LHCN-M2 (cell line): ENCODE results near the gene FASTKD3. TPM values are rescaled to one million over a fixed set of nuclear protein-coding genes. Genes with fewer than 3 reads are reported as not detected.

ENCODE experiments used
- DNase-seq: peaks from one replicate; pipeline ENCODE4 v3.0.0-alpha.2; 2012; ENCODE audit warnings: low read depth
- total RNA-seq: library from RNA; depleted of rRNA; stranded (reverse); fragments of >200 nt; gene quantifications from 2 replicates; pipeline ENCODE4 v1.2.3, GENCODE V29; 2014

Gene FASTKD3
- total RNA-seq, 1 experiment from 2014 or later = 12.5 TPM

DNA sequence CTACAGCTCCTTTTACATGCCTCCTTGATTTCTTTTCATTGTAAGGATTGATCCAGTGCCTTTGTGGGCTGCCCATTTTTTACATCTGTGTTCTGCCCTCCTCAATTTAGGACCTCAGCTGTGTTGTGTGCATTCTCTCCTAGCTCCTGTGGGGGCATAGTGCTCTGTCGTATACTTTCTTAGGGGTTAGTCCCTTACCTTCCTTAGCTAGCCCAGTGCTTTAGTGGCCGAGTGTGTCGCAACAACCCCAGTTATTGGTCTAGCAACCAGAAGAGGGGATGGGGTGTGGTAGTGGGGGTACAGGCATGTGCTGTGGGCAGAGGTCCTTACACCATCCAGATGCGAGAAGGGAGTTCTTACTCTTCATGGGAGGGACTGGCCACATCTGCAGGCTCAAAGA, 12.3 kb upstream of the FASTKD3 start:
- DNase-seq = no peak

DNA sequence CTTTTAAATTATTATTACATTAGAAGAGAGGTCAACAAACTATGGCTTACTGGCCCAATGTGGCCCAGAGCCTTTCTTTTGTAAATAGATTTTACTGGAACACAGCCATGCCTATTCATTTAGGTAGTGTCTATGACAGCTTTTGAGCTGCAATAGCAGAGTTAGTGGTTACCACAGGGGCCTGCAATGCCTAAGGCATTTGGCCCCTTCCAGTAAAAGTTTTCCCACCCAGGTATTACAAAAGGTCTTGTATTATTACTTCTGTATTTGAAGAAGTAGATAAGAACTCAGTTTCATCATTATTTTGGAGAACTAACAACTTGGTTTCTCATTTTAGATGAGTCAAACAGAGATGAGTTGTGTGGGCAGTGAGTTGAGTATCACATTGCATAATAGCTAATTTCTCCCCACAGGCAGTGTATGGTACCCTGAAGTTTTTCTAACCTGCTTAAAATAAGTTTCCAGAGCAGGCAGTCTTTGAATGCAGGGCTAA, 9.6 kb upstream of the FASTKD3 start:
- peak; percentile 53 for DNase-seq

DNA sequence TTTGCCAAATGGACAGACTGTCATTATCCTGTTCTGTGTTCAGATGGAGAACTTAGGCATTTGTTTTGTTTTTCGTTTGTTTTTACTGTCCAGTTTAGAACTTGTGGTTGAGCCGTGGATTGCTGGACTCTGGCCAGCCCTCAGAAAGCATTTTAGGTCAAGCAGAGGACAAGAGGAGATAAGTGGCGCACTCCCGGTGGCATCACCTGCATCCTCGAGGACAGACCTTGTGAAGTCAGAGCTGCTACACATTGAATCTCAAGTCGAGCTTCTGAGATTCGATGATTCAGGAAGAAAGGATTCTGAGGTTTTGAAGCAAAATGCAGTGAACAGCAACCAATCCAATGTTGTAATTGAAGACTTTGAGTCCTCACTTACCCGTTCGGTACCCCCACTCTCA, 9.0 kb upstream of the FASTKD3 start:
- DNase-seq = peak; percentile 20

DNA sequence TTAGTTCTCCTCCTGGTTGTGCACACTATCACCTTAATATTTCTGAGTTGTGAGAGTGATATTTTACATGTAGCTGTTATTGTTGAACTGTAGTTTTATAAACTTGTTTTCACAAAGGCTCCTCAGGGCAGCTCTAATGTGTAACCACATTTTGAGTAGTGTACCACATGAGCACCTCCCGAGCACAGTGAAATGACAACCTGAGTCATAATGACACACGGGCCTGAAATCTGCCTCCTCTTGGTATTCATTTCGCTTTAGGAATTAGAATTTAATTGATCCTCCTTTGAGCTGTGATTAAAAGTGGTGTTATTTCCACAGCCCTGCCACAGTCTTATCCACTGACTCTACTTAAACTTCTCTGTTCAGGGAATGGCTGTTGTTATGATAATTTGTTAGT, 8.0 kb upstream of the FASTKD3 start:
- DNase-seq = peak; percentile 72

DNA sequence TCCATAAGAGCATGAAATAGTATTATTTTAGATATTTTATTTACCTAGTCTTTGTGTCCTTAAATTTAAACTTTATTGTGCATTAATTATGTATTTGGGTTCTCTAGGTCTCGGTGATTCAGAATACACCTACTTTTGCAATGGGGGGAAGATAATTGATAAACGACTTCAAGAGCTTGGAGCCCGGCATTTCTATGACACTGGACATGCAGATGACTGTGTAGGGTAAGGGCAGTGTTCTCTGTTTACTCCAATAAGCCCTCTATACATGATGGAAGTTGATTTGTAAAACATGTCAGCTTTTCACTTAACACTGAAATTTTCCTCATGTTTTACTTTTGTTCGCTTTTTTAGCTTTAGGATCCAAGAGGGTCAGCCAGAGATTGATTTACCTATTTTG, 6.3 kb upstream of the FASTKD3 start:
- DNase-seq = no peak

DNA sequence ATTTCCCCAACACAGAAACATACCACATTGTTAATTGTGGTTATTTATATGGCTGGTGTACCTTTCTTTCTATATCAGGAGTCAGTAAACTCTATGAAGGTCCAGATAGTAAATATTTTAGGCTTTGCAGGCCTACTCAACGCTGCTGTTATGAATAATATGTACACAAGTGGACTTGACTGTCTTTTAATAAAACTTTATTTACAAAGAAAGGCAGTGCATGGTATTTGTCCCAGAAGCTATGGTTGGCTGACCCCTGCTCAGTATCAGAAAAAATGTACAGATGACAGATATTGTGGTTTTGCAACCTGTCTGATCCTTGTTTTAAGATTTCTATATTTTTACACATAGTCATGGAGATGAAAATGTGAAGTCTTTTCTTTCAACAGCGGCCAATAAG, 5.8 kb upstream of the FASTKD3 start:
- no peak for DNase-seq

DNA sequence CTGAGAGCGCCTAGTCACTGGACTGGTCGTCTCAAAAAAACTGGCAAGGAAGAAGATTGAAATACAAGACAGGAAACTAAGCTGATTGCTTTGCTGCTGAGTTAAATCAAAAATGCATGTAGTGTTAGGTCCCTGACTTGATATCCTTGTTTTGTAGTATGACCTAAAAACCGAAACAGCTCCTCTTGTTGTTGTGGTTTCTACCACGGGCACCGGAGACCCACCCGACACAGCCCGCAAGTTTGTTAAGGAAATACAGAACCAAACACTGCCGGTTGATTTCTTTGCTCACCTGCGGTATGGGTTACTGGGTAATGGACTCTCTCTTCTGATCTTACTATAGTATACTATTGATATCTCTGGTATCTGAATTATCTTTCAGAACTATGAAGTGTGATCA, 4.4 kb upstream of the FASTKD3 start:
- DNase-seq = no peak

DNA sequence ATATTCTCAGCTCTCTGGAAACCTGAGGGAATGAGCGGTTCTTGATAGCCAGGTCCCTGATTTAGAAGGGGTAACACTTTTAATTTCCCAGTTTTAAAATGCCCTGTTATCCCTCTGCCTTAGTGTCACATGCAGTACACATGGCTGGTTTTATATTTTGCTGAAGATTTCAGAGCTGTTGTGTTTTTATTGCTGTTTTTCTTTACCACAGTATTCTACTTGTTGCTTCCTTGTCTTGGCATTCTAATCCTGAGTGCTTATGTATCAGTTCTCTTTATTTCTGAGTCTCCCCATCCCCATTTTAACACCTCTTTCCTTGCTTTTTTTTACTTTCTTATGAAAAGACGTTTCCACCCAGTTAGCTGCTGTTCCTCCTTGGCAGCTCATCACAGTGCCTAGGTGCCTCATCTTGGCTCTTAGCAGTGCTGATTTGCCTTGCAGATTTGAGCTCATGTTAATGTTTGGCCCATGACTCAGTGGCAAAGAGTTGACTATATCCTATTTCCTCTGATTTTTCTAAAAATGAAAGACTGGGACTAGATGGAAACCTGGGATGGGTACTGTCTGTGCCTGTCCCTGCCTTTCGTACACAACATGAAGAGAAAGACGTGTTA, 3.8 kb upstream of the FASTKD3 start:
- DNase-seq = no peak

DNA sequence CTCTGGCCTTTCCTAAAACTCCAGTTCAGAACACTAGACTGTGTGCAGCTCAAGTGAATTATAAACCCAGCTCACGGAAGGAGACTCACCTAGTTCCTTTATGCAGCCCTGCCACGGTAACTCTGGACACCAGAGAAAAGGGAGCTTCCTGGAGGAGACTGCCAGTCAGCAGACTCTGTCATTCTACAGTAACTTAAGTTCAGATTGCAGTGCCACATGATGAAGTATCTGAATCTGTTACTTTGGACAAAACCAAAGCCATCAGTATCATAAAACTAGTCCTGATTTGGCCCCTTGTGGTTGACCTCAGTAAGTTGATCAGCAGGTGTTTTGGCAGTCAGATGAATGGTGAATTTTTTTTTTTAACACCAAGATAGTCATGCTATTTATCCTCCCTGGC, 2.8 kb upstream of the FASTKD3 start:
- DNase-seq = no peak

DNA sequence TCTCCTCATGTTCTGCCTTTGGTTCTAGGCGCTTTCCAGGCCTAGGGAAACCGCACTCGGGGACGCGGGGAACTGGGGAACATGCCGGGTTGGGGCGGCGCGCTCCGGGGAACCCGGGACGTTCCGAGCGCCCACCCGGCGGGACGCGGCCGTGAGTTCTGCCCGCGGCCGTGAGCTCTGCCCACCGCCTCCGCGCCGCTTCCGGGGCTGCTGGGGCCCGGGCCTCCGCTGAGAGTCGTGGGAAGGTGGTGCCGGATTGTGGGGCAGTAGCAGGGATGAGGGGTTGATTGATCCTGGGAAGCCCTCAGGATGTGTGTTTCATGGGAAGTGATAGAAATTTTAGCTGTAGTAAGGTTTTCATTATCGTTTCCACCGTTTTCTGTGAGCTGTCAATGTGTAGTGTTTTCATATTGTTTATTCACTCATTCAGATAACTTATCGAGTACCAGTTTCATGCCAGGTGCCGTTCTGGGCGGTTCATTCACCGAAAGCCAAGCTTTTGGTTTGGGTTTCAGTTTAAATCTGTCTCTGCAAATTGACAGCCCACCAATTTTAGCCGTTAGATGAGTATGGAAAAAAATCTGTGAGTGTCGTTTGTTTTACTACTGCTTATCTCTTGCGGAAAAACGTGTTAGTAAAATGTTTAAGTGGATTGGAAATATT, 774 bp upstream of the FASTKD3 start:
- DNase-seq = no peak

DNA sequence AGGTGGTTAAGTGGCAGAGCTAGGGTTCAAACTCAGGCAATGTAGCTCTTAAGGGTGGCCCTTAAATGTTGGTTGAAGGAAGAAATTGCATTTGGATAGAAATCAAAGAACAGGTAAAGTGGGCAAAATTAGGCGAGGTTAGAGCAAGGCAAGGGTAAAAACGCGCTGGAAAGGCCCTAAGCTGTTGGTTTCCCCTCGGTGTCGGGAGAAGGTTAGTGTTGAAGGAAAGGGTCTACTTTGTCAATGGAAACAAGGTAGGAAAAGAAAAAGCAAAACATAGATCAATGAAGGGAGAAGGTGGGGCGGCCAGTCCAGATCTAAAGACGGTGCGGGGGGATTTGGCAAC, 431 bp downstream of the FASTKD3 start:
- no peak for DNase-seq

DNA sequence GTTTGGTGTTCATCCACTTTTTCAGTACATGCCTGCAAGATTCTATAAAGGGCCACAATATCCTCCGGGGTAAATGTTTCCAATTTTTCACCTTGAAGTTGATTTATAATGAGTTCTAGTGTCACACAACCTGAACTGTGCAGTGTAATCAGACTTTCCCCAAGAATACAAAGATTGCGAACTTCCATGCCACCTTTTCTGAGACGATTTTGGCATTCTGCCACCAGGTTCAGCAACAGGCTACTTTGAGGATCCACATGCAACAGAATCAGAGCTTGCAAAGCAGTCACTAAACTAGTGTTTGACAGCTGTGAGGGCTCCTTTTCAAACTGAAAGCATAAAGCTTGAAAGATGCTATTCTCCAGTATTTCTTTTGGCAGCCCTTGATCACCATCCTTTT, 1.6 kb downstream of the FASTKD3 start:
- no peak for DNase-seq

DNA sequence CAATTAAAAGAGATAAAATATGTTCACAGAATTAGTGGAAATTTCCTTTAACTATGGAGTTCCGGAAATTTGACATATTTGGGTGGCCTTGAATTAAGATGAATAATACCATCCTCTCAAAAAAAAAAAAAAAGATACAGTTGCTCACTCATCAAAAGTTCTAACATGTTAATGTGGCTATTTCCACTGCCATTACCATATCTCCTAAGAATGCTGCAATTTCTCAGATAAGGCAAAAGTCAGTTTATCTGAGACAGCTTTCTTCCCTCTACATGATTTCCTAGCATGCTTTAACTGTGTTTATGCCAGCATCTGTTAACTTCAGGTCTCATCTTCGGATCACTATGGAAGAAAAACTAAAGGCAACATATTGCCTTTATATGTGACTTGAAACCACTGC, 2.6 kb downstream of the FASTKD3 start:
- DNase-seq = no peak

DNA sequence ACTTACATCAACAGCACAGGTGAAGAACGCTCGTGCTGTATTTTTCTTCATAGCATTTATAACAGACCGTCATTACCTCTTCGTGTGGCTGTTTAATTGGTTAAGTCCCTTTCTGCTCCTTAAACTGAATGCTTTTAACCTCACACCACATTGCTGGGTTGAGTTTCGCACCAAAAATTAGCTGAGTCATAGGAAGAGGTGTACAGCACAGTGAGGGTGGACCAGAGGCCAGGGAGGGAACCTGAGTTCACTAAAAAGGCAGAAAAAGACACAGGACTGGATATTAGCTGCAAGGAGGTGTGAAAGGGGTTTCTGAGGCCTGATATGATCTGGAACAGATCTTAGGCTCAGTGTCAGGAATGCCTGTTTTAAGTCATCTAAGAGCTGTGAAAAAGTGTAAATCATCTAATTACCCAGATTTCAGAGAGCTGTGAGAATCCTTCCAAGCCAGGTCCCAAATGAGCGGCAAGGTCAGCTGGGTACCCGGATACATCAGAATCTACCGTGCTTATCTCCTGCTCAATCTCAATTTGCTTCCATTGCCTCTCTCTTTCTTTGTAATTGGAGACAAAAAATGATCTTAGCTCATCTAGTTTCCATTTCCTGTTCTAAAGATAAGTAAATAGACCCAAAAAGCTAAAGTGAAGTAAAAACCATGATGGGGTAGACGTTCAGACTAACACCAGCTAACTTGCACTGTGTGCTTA, 10.8 kb downstream of the FASTKD3 start:
- no peak for DNase-seq

DNA sequence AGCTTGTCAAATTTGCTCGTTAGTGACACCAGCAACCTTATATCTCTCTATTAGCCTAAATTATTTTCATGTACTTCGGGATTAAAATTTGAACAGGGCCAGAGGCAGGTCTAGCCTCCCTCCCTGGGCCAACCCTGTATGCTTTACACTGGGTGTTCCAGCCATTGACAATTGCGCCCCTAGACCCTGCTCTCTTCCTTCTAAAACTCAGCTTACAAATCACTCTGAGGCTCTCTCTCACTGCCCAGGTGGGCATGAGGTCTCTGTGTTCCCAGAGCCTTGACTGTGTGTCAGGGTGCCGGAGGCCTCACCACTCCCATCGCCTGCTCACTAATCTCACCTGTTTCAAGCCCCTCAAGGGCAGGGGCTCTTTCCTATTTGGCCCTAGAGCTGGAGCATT, 11.5 kb downstream of the FASTKD3 start:
- no peak for DNase-seq

DNA sequence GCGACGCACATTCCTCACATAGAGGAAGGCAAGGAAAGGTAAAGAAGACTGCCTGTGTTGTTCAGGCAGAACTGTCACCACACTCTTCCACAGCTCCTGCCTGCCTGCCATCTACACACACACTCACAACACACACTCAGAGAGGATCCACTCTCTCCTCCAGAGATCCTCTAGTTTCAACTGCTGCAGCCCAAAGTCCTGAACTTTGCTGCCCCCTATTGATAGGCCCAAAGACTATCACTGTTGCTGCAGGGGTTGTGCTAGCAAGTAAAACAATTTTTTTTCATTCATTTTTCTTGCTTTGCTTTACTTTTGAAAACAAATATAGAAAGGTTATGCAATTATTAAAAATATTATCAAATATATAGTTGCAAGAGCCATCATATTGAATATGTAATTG, 12.0 kb downstream of the FASTKD3 start:
- peak; percentile 50 for DNase-seq

DNA sequence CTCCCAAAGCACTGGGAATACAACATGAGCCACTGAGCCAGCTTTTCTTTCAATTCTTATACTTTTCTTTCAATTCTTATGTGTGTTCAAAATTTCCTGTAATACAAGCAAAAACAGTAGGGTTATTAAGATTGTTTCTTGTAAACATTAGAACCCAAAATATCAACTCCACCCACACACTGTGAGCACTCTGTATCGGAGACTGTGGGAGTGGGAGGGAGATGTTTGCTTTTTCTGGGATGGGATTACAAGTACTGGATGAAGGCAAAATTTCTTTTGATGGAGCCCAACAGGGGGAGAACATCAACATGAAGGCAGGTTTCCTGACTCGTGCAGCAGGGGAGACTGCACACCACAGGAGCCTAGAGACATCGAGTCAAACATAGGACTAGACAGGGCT, 13.2 kb downstream of the FASTKD3 start:
- DNase-seq = no peak

DNA sequence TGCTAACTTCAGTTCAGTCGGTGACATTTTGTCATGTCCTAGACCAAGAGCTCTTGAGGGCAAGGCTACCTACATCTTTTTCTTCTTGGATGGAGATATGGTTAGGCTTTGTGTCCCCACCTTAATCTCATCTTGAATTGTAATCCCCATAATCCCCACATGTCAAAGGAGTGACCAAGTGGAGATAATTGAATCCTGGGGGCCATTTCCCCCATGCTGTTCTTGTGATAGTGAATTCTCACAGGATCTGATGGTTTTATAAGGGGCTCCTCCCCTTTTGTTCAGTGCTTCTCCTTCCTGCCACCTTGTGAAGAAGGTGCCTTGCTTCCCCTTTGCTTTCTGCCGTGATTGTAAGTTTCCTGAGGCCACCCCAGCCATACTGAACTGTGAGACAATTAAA, 15.8 kb downstream of the FASTKD3 start:
- DNase-seq = no peak

DNA sequence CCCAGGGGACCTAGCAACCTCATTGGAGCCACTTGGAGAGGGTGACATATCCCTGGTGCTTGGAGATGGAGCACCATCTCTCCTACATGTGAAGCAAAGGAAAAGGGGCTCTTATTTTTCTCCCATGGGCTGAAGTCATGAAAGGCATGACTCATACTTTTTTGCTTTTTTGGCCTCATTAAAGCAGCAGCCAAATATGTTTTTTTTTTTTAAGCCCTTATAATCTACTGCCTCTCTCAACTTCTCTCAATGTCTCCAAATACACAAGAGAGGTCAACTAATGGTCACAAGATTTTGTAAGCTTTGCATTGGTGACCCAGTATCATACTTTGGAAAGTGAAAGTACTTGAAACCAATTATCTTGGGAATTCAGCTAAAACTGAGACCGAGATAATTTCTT, 16.3 kb downstream of the FASTKD3 start:
- DNase-seq = peak; percentile 19

DNA sequence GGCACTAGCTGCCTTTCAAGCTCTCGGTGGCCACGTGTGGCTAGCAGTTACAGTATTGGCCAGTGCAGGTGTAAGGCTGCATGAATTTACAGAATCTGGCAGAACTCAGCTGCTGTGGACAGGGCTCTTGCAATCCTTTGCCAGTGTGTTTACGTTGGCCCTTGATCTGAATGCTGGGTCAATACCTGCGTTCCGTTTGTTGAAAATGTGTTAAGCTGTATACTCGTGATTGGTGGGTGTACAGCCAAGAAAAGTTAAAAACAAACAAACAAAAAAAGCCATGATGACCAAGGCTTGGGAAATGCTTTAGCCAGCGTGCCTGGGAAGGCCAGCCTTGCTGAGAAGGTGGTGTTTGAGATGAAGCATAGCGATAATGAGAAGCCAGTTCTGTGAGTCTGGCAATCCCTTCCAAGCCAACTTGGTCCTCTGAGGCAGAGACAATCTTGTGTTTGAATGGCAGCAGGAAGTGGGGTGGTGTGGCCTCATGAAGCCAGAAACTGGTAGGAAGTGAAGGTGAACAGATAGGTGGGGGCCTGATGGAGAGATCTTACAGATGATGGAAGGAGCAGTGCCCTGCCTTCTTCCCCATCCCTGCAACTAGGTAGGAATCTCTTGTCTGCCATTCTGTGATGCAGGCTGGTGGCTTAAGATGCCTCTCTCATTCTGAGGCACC, 17.1 kb downstream of the FASTKD3 start:
- DNase-seq = no peak

DNA sequence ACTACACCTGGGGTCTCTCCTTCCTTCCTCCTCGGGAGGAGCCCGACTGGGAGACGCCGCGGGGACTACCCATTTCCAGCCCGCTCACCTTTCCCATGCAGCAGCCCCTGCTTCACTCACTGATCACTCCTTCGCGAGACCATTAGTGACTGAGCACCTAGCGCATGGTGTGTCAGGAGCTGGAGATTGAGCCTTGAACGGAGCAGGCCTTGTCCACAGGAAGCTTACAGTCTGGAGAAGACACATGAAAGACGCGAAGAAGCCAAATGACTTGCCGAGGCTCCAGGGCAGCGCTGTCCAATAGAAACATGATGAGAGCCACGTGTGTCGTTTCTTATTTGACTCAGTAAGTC, 17.6 kb downstream of the FASTKD3 start:
- DNase-seq = no peak

DNA sequence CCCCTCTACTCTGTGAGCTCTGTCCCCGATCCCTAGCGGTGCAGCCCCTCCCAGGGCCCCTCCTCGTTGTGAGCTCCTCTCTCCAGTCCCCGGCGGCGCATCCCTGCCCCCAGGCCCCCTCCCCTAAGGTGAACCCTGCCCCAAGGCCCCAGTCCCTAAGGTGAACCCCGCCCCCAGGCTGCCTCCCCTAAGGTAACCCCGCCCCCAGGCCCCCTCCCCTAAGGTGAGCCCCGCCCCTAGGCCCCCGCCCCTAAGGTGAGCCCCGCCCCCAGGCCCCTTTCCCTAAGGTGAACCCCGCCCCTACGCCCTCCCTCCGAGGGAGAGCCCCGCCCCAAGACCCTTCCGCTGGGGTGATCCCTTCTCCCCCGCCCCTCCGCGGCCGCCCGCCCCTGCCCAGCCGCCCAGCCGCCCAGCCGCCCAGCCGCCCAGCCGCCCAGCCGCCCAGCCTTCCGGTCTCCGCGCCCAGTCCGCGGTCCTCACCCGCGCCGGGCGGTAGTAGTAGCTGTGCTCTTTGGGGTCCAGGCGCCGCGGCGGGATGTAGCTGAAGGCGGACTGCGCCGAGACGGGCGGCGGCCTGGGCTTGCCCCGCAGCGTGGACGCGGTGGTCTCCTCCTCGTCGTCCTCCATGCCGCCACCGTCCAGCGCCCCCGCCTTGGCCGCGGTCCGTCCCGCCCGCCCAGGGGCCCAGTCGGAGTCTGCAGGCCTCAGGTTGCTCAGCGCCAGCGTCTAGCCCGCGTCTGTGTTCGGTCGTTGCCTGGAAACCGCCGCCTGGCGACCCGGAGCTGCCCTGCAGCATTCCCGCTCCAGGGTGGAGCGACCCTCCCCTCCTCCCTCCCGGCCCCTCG, 18.2 kb downstream of the FASTKD3 start, which contains the start of gene CFAP90:
CFAP90 (minus strand) TSS at position 739 of the 845 bp plus-strand sequence; CDS start at position 627, 112 bp downstream.
- DNase-seq = no peak
